ENCODE data around the gene PLD4.

DNA sequence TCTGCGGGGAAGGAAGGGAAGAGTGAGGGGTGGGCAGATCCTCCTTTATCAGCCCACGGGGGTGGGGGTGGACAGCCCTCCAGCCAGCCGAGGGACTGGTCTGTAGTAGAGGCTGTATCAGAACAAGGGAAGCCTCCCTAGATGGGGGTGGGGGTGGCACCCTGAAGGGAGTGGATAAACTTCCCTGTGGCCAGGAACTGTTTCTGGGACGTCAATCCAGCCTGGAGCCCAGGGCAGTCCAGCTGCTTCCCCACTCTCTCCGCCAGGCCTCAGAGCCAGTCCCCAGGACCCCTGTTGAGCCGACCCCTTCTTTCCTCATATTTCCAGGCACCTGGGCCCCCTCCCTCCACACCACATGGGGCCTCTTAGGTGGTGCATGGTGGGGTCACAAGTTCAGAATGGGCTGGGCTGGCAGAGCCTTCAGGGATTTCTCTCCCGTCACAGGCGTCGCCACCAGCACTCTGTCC lies 6.7 kb downstream of the PLD4 start:
- no peak for TF ChIP-seq EZH2 (IDR thresholded peaks at IDR 0.05; ENCODE audit: borderline replicate concordance)
- TF ChIP-seq, protein P1, sequence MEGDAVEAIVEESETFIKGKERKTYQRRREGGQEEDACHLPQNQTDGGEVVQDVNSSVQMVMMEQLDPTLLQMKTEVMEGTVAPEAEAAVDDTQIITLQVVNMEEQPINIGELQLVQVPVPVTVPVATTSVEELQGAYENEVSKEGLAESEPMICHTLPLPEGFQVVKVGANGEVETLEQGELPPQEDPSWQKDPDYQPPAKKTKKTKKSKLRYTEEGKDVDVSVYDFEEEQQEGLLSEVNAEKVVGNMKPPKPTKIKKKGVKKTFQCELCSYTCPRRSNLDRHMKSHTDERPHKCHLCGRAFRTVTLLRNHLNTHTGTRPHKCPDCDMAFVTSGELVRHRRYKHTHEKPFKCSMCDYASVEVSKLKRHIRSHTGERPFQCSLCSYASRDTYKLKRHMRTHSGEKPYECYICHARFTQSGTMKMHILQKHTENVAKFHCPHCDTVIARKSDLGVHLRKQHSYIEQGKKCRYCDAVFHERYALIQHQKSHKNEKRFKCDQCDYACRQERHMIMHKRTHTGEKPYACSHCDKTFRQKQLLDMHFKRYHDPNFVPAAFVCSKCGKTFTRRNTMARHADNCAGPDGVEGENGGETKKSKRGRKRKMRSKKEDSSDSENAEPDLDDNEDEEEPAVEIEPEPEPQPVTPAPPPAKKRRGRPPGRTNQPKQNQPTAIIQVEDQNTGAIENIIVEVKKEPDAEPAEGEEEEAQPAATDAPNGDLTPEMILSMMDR (IDR thresholded peaks at IDR 0.05; ENCODE audit: poor library complexity), result no peak
- TF ChIP-seq EZH2phosphoT487 (IDR thresholded peaks at IDR 0.05; ENCODE audit: low read depth, severe bottlenecking, unreplicated experiment), result no peak
